Spleen (tissue), 11 donors: ENCODE data around the gene IBA57. TPM values are rescaled to one million over a fixed set of nuclear protein-coding genes. Genes with fewer than 3 reads are reported as not detected.
"Not testable (repeated sequence)": the region's sequence is repeated elsewhere in the genome, so short reads cannot be mapped to it uniquely, and the experiment has no call there.

Source experiments
- DNase-seq: peaks from one replicate; pipeline ENCODE4 v3.0.0-alpha.2; 2020
- H3K27ac ChIP-seq, 8 donors: fragments of 200-600 bp; sonication (generic) in 7 of 8; 1 replicate in 4 of 8; 2 replicates in 4 of 8; pipeline versions ENCODE4 v1.5.0 to v1.8.0; 2016 to 2021; ENCODE audit warnings: inconsistent platforms in 4 of 8, mild to moderate bottlenecking in 4 of 8, moderate library complexity in 1 of 8
- H3K27me3 ChIP-seq, 7 donors: fragments of 200-600 bp; sonication (generic) in 6 of 7; replicated peaks in 1 of 7; 1 replicate in 4 of 7; 2 replicates in 3 of 7; pipeline versions ENCODE4 v1.5.0 to v1.8.0; 2016 to 2021; ENCODE audit warnings: inconsistent platforms in 3 of 7, mild to moderate bottlenecking in 1 of 7
- H3K36me3 ChIP-seq, 6 donors: fragments of 200-600 bp; sonication (generic) in 5 of 6; 1 replicate in 4 of 6; 2 replicates in 2 of 6; pipeline versions ENCODE4 v1.5.0 to v1.8.0; 2016 to 2021; ENCODE audit warnings: inconsistent platforms in 2 of 6
- H3K4me1 ChIP-seq, 6 donors: fragments of 200-600 bp; sonication (generic) in 5 of 6; 1 replicate in 3 of 6; 2 replicates in 3 of 6; pipeline versions ENCODE4 v1.5.0 to v1.8.0; 2016 to 2021; ENCODE audit warnings: inconsistent platforms in 3 of 6
- H3K4me3 ChIP-seq, 8 donors: fragments of 200-600 bp; sonication (generic) in 7 of 8; 1 replicate in 4 of 8; 2 replicates in 4 of 8; pipeline versions ENCODE4 v1.5.0 to v1.8.0; 2016 to 2021; ENCODE audit warnings: inconsistent platforms in 4 of 8, mild to moderate bottlenecking in 4 of 8, moderate library complexity in 2 of 8
- H3K9me3 ChIP-seq, 8 donors: fragments of 200-600 bp; sonication (generic) in 7 of 8; 1 replicate in 4 of 8; 2 replicates in 4 of 8; pipeline versions ENCODE4 v1.5.0 to v1.8.0; 2016 to 2021; ENCODE audit warnings: inconsistent platforms in 4 of 8
- CTCF ChIP-seq, 11 experiments: fragments of 200-600 bp in 7 of 11; fragments of 450-650 bp in 4 of 11; sonication (generic) in 4 of 11; IDR thresholded peaks in 8 of 11; conservative IDR thresholded peaks in 3 of 11; 1 replicate in 7 of 11; 2 replicates in 4 of 11; pipeline versions ENCODE4 v1.4.0 to v1.8.0; 2016 to 2021; ENCODE audit warnings: antibody characterized with exemption in 11 of 11, inconsistent platforms in 4 of 11, mild to moderate bottlenecking in 1 of 11
- POLR2A ChIP-seq, 3 donors: fragments of 450-650 bp; IDR thresholded peaks; one replicate each; pipeline ENCODE4 v1.5.1; 2017; ENCODE audit warnings: antibody characterized with exemption in 3 of 3, mild to moderate bottlenecking in 1 of 3
- POLR2AphosphoS5 ChIP-seq, 3 donors: sonication (generic); formaldehyde crosslinking; IDR thresholded peaks; one replicate each; pipeline ENCODE4 v1.5.1; 2017; ENCODE audit warnings: antibody characterized with exemption in 3 of 3
- WGBS, 5 donors: extraction: QIAGEN DNeasy Blood & Tissue Kit in 3 of 5; methylation state at CpG; one replicate each; pipeline versions ENCODE4 v1.1.5 to v1.1.7; 2013 to 2018; 5-methylcytosine and 5-hydroxymethylcytosine counted together
- intact Hi-C: fragments of 100-400 bp; cut with DNase I; formaldehyde crosslinking; loops from one replicate; pipeline ENCODE4 v1.15.0; 2023; ENCODE audit warnings: low total_unique reads
- polyA plus RNA-seq, 3 donors: library from polyadenylated mRNA; stranded (reverse); fragments of 200-250 nt; gene quantifications; one replicate each; pipeline ENCODE4 v1.2.1, GENCODE V29; 2013
- total RNA-seq, 7 donors: library from RNA; depleted of rRNA in 3 of 7; stranded (reverse); fragments of >200 nt in 3 of 7; fragmentation: NEBNext Ultra II Directional in 4 of 7; extraction: Animal tissue kit (Norgen Biotek cat#: 25700) in 4 of 7; gene quantifications; one replicate each; pipeline versions ENCODE4 v1.1.0 to v1.2.1, GENCODE V29; 2016 to 2021
- donor health status: healthy with polysubstance abuse.
- donor health status: DM: no; HTN: no; CAD: no; lungs with moderate emphysema.
- donor health status: DM: no; HTN: no; CAD: no.
- donor health status: Bipolar disorder and iron deficiency.
- donor health status: healthy.
- donor health status: DM: no; HTN: no; CAD: no.
- donor health status: DM: yes; HTN: yes; CAD: no.

The IBA57 gene
- total and polyA plus RNA-seq, 10 donors, result 0.59 to 14.7 (median 9.3) TPM

GRCh38 chr1:228225740-228226139 lies 60.1 kb downstream of the IBA57 start:
- Histone ChIP-seq H3K9me3 (peaks cover 4 to 20% (median 16%) of the 10 kb centered on the region in 8 donors), H3K27me3 (no peaks in the 10 kb centered on the region), H3K4me1 (no peaks in the 10 kb centered on the region), H3K4me3 (no peak overlapping the region), H3K36me3 (peaks cover 0 to 25% (median 18%) of the 10 kb centered on the region in 6 donors), H3K27ac (no peak overlapping the region)
- TF ChIP-seq CTCF (IDR thresholded peaks at IDR 0.05 in 8 of 11, conservative IDR thresholded peaks at IDR 0.05 in 3 of 11), result no peak
- TF ChIP-seq POLR2AphosphoS5 (IDR thresholded peaks at IDR 0.05), result no peak
- no peak for TF ChIP-seq POLR2A (IDR thresholded peaks at IDR 0.05)
- WGBS, 5 donors, result 44 to 94% (median 50%) methylated on average over 2 of the region's 2 CpGs
- no peak for DNase-seq
- intact Hi-C loops, result no loop called here

GRCh38 chr1:228226141-228226874 lies 60.7 kb downstream of the IBA57 start:
- WGBS, 5 donors, result 87 to 97% (median 93%) methylated on average over 7 of the region's 7 CpGs
- intact Hi-C loops, result no loop called here
- H3K4me3 ChIP-seq, result no peak overlapping the region
- no peaks in the 10 kb centered on the region for H3K27me3 ChIP-seq
- no peaks in the 10 kb centered on the region for H3K4me1 ChIP-seq
- no peak for DNase-seq
- H3K9me3 ChIP-seq, result peaks cover 4 to 20% (median 16%) of the 10 kb centered on the region in 8 donors
- peaks cover 0 to 25% (median 18%) of the 10 kb centered on the region in 6 donors for H3K36me3 ChIP-seq
- H3K27ac ChIP-seq, result no peak overlapping the region
- no peak for TF ChIP-seq POLR2A (IDR thresholded peaks at IDR 0.05)
- TF ChIP-seq CTCF (IDR thresholded peaks at IDR 0.05 in 8 of 11, conservative IDR thresholded peaks at IDR 0.05 in 3 of 11), result no peak
- no peak for TF ChIP-seq POLR2AphosphoS5 (IDR thresholded peaks at IDR 0.05)

- intact Hi-C loops, result no loop called here
- 67 to 80% (median 75%) methylated on average over 10 of the region's 10 CpGs for WGBS, 5 donors
- TF ChIP-seq CTCF (IDR thresholded peaks at IDR 0.05 in 8 of 11, conservative IDR thresholded peaks at IDR 0.05 in 3 of 11) (no peak), POLR2A (IDR thresholded peaks at IDR 0.05) (no peak), POLR2AphosphoS5 (IDR thresholded peaks at IDR 0.05) (no peak)
- Histone ChIP-seq H3K4me3 (no peak overlapping the region), H3K36me3 (peaks cover 0 to 27% (median 18%) of the 10 kb centered on the region in 6 donors), H3K27ac (no peak overlapping the region), H3K4me1 (no peaks in the 10 kb centered on the region), H3K9me3 (peaks cover 4 to 20% (median 16%) of the 10 kb centered on the region in 8 donors), H3K27me3 (no peaks in the 10 kb centered on the region)
- no peak for DNase-seq
These were observed 61.6 kb downstream of the IBA57 start for GRCh38 chr1:228226956-228227791.

DNA sequence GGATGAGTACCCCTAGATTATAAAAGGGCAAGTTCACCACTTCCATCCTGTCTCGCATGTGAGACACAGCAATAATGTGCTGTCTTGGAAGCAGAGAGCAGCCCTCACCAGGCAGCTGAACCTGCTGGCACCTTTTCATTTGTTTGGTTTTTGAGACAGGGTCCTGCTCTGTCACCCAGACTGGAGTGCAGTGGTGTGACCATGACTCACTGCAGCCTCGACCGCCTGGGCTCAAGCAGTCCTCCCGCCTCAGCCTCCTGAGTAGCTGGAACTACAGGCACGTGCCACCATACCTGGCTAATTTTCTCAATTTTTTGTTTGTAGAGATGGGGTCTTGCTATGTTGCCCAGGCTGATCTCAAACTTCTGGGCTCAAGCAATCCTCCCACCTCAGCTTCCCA lies 62.5 kb downstream of the IBA57 start:
- H3K4me1 ChIP-seq, intact Hi-C loops, H3K27me3 ChIP-seq, H3K4me3 ChIP-seq, DNase-seq: not testable (repeated sequence)
- 91 to 96% (median 94%) methylated on average over 5 of the region's 5 CpGs for WGBS, 5 donors
- Histone ChIP-seq H3K36me3 (peaks cover 0 to 34% (median 18%) of the 10 kb centered on the region in 6 donors), H3K9me3 (peaks cover 4 to 27% (median 21%) of the 10 kb centered on the region in 8 donors), H3K27ac (peak overlapping the region in 2 of 8 donors; percentile 32)
